RWPE1 (cell line): Measurements from ENCODE around the gene SPHK2.
A peak's percentile ranks its signal among the peaks of the same experiment; 100 is the strongest.

Experiments used
- CTCF ChIA-PET: fragments of 350-600 bp; sonication (Branson Sonifier 250); formaldehyde crosslinking; extraction: SDS; loops from one replicate; lab custom pipeline; 2021; lab: Yijun Ruan, JAX
- POLR2A ChIA-PET: fragments of 400-600 bp; formaldehyde crosslinking; extraction: SDS; loops from one replicate; lab custom pipeline; 2020; ENCODE audit warnings: antibody characterized with exemption; ENCODE audit not compliant: low non-redundant PET; lab: Yijun Ruan, JAX
- DNase-seq: peaks from one replicate; pipeline ENCODE4 v3.0.0; 2012; ENCODE audit warnings: low spot score
- H3K27ac ChIP-seq: fragments of 450-650 bp; 2 replicates; pipeline ENCODE4 v1.5.1; 2017
- CTCF ChIP-seq: fragments of 450-650 bp; conservative IDR thresholded peaks from 2 replicates; pipeline ENCODE4 v1.5.1; 2017; ENCODE audit warnings: low read depth, mild to moderate bottlenecking

The SPHK2 gene

GRCh38 chr19:48623556-48624066 is 4.3 kb downstream of the SPHK2 start:
- H3K27ac ChIP-seq: peak overlapping the region; percentile 99
- CTCF ChIA-PET: no interaction called here
- no peak for DNase-seq
- POLR2A ChIA-PET: no interaction called here
- no peak for TF ChIP-seq CTCF

- DNase-seq: peak; percentile 92
- ChIA-PET POLR2A (no interaction called here), CTCF (no interaction called here)
- peak overlapping the region; percentile 99 for H3K27ac ChIP-seq
- TF ChIP-seq CTCF: no peak
These were observed 4.8 kb downstream of the SPHK2 start for GRCh38 chr19:48624067-48624594.

GRCh38 chr19:48624791-48625723 is 5.8 kb downstream of the SPHK2 start:
- peak overlapping the region; percentile 99 for H3K27ac ChIP-seq
- DNase-seq: no peak
- POLR2A ChIA-PET: no interaction called here
- no peak for TF ChIP-seq CTCF
- CTCF ChIA-PET: no interaction called here

GRCh38 chr19:48625891-48626327 is 6.6 kb downstream of the SPHK2 start:
- peak overlapping the region; percentile 99 for H3K27ac ChIP-seq
- no peak for DNase-seq
- no peak for TF ChIP-seq CTCF
- ChIA-PET CTCF (interaction anchor here (0.6 kb wide), 1 partner anchor 48 kb away, joined by 3 read pairs; no protein-coding TSS in a partner anchor), POLR2A (no interaction called here)

GRCh38 chr19:48627201-48627864 is 8.0 kb downstream of the SPHK2 start:
- TF ChIP-seq CTCF: no peak
- DNase-seq: no peak
- POLR2A ChIA-PET: interaction anchor here (1.6 kb wide), 1 partner anchor 8 kb away, joined by 4 read pairs; the partner anchor contains the start of genes RPL18 and SPHK2
- CTCF ChIA-PET: interaction anchor here (0.5 to 0.9 kb wide), 2 partner anchors 12 to 46 kb away, joined by 3 read pairs; no protein-coding TSS in a partner anchor
- H3K27ac ChIP-seq: peak overlapping the region; percentile 99

GRCh38 chr19:48627865-48628314 is 8.6 kb downstream of the SPHK2 start:
- POLR2A ChIA-PET: interaction anchor here (1.6 kb wide), 1 partner anchor 9 kb away, joined by 4 read pairs; the partner anchor contains the start of genes RPL18 and SPHK2
- no peak for DNase-seq
- no peak for TF ChIP-seq CTCF
- peak overlapping the region; percentile 99 for H3K27ac ChIP-seq
- CTCF ChIA-PET: interaction anchor here (0.5 to 0.9 kb wide), 2 partner anchors 12 to 47 kb away, joined by 3 read pairs; no protein-coding TSS in a partner anchor
